KMS-11 (cell line): ENCODE data around the gene ASIC2.

Experiments used
- H2AFZ ChIP-seq: fragments of 200-600 bp; sonication (generic); 2 replicates; pipeline ENCODE4 v1.6.1; 2016; ENCODE audit warnings: antibody characterized with exemption, mixed run types, low read depth
- H3K27ac ChIP-seq: fragments of 200-600 bp; sonication (generic); 2 replicates; pipeline ENCODE4 v1.6.1; 2016; ENCODE audit warnings: mild to moderate bottlenecking, mixed run types
- H3K27me3 ChIP-seq: fragments of 200-600 bp; sonication (generic); 2 replicates; pipeline ENCODE4 v1.6.1; 2017; ENCODE audit warnings: mild to moderate bottlenecking, low read depth, mixed run types, moderate library complexity; ENCODE audit not compliant: insufficient read depth
- H3K36me3 ChIP-seq: fragments of 200-600 bp; sonication (generic); 2 replicates; pipeline ENCODE4 v1.6.1; 2017; ENCODE audit warnings: mild to moderate bottlenecking, mixed run types; ENCODE audit not compliant: insufficient read depth
- H3K4me1 ChIP-seq: fragments of 200-600 bp; sonication (generic); 2 replicates; pipeline ENCODE4 v1.6.1; 2016; ENCODE audit warnings: mild to moderate bottlenecking, low read depth, mixed run types; ENCODE audit not compliant: poor library complexity, severe bottlenecking
- H3K4me2 ChIP-seq: fragments of 200-600 bp; sonication (generic); 2 replicates; pipeline ENCODE4 v1.7.0; 2016; ENCODE audit warnings: mild to moderate bottlenecking, mixed run types
- H3K4me3 ChIP-seq: fragments of 200-600 bp; sonication (generic); IDR thresholded peaks from 2 replicates; pipeline ENCODE4 v1.6.1; 2017; ENCODE audit warnings: low read depth, low read length, mixed read lengths; ENCODE audit not compliant: insufficient read depth
- H3K79me2 ChIP-seq: fragments of 200-600 bp; sonication (generic); 2 replicates; pipeline ENCODE4 v1.6.1; 2016; ENCODE audit warnings: low read depth, mixed run types; ENCODE audit not compliant: insufficient read depth
- H3K9ac ChIP-seq: fragments of 200-600 bp; sonication (generic); 2 replicates; pipeline ENCODE4 v1.6.1; 2016; ENCODE audit warnings: mild to moderate bottlenecking, mixed run types
- H4K20me1 ChIP-seq: fragments of 200-600 bp; sonication (generic); 2 replicates; pipeline ENCODE4 v1.6.1; 2016; ENCODE audit warnings: mild to moderate bottlenecking, mixed run types; ENCODE audit not compliant: insufficient read depth
- TF ChIP-seq, protein P1 (sequence below): fragments of 200-600 bp; sonication (generic); conservative IDR thresholded peaks from 2 replicates; pipeline ENCODE4 v1.6.1; 2017; ENCODE audit warnings: low read depth, mild to moderate bottlenecking, antibody characterized with exemption, low read length, moderate library complexity, mixed read lengths

ASIC2 gene

DNA sequence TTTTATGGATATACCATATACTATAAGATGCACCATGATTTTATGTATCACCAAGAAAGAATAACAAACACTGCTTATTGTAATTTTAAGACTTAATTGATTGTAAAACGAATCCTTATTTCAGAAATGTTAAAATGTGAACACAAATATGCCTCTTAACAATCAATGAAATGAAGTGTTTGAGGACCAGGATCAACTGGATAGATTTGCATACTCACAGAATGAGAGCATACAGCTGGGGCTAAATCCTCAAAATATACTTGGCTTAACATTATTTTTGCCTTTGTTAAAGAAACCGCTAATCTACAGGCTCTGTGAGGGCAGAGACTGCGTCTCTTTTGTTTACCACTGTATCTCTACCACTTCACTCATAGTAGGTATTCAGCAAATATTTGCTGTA lies 207.8 kb downstream of the ASIC2 start:
- Histone ChIP-seq H3K27me3 (no peaks in the 10 kb centered on the region), H3K4me2 (no peak overlapping the region), H4K20me1 (no peaks in the 10 kb centered on the region), H3K79me2 (no peaks in the 10 kb centered on the region), H3K36me3 (no peaks in the 10 kb centered on the region), H3K4me1 (no peaks in the 10 kb centered on the region), H3K9ac (no peak overlapping the region), H3K4me3 (no peak overlapping the region), H2AFZ (no peak overlapping the region), H3K27ac (no peak overlapping the region)
- TF ChIP-seq, protein P1, sequence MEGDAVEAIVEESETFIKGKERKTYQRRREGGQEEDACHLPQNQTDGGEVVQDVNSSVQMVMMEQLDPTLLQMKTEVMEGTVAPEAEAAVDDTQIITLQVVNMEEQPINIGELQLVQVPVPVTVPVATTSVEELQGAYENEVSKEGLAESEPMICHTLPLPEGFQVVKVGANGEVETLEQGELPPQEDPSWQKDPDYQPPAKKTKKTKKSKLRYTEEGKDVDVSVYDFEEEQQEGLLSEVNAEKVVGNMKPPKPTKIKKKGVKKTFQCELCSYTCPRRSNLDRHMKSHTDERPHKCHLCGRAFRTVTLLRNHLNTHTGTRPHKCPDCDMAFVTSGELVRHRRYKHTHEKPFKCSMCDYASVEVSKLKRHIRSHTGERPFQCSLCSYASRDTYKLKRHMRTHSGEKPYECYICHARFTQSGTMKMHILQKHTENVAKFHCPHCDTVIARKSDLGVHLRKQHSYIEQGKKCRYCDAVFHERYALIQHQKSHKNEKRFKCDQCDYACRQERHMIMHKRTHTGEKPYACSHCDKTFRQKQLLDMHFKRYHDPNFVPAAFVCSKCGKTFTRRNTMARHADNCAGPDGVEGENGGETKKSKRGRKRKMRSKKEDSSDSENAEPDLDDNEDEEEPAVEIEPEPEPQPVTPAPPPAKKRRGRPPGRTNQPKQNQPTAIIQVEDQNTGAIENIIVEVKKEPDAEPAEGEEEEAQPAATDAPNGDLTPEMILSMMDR: no peak

DNA sequence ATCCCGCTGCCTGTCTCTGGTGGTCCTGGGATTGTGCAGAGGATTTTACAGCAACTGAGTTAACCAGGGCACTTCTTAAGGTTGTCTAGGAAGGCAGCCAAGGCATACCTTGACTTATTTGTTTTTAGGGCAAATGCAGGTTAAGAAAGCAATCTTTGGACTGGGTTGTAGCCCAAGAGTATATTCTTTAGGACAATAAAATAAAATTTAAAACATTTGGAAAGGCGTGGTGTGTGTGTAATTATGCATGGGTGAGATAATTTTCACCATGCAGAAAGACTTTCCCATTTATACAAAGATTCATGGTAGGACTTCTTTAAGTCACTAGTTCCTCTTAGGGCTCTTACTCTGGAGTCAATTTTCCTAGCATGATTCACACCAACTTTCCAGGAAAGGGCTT lies 208.3 kb downstream of the ASIC2 start:
- Histone ChIP-seq H3K36me3 (no peaks in the 10 kb centered on the region), H3K27me3 (no peaks in the 10 kb centered on the region), H3K4me2 (no peak overlapping the region), H3K27ac (no peak overlapping the region), H4K20me1 (no peaks in the 10 kb centered on the region), H3K9ac (no peak overlapping the region), H3K79me2 (no peaks in the 10 kb centered on the region), H3K4me3 (no peak overlapping the region), H2AFZ (no peak overlapping the region), H3K4me1 (no peaks in the 10 kb centered on the region)
- TF ChIP-seq, protein P1: no peak

DNA sequence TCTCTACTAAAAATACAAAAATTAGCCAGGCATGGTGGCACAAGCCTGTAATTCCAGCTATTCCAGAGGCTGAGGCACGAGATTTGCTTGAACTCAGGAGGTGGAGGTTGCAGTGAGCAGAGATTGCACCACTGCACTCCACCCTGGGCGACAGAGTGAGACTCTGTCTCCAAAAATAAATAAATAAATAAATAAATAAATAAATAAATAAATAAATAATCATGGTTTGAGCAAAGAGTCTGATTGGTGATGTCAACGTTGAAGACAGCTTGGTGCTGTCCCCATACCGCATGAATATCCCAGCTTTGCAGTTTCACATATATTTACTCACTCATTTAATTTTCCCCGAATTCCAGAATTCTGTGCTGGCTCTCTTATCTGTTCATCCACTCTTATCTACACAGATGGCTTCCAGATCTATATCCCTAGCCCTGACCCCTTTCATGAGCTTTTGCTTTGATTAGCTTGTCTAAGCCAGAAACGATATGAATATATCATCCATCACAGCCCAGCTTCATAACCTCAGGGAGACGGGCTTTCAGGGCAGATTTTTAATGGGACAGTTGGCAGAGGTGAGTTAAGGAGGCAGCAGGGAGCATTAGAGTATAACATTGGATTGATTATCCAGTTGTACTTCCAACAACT lies 210.4 kb downstream of the ASIC2 start:
- no peak overlapping the region for H2AFZ ChIP-seq
- TF ChIP-seq, protein P1: no peak
- H3K9ac ChIP-seq: no peak overlapping the region
- no peaks in the 10 kb centered on the region for H4K20me1 ChIP-seq
- no peak overlapping the region for H3K4me3 ChIP-seq
- H3K4me1 ChIP-seq: no peaks in the 10 kb centered on the region
- H3K4me2 ChIP-seq: no peak overlapping the region
- no peaks in the 10 kb centered on the region for H3K36me3 ChIP-seq
- no peaks in the 10 kb centered on the region for H3K27me3 ChIP-seq
- no peak overlapping the region for H3K27ac ChIP-seq
- H3K79me2 ChIP-seq: no peaks in the 10 kb centered on the region

DNA sequence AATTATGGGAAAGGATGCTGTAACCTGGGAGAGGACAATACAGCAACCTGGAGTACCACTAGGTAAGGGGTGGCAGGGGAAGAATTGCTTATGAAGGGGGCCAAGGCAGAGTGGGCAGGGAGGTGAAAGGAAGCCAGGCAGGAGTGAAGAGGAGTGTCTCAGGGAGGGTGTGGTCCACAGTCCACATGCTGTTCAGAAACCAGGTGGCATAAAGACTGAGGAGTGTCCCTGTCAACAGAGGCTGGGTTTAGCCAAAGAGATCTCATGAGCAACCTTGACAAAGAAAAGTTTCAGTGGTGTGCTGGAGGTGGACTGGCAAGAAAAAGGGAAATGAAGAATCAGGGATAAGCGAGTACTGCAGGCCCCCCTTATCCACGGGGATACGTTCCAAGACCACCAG lies 213.0 kb downstream of the ASIC2 start:
- no peaks in the 10 kb centered on the region for H3K4me1 ChIP-seq
- no peaks in the 10 kb centered on the region for H3K36me3 ChIP-seq

More for the DNA sequence above, 213.0 kb downstream of the ASIC2 start:
- no peak overlapping the region for H3K27ac ChIP-seq
- no peaks in the 10 kb centered on the region for H3K27me3 ChIP-seq
- no peaks in the 10 kb centered on the region for H4K20me1 ChIP-seq
- TF ChIP-seq, protein P1: no peak
- H3K4me2 ChIP-seq: no peak overlapping the region
- H3K4me3 ChIP-seq: no peak overlapping the region
- no peak overlapping the region for H2AFZ ChIP-seq
- no peaks in the 10 kb centered on the region for H3K79me2 ChIP-seq
- no peak overlapping the region for H3K9ac ChIP-seq
